PC-9 (cell line): ENCODE results near the gene GLP2R. TPM values are rescaled to one million over a fixed set of nuclear protein-coding genes. Genes with fewer than 3 reads are reported as not detected.

Experiments
- BruUV-seq: library from RNA; stranded (reverse); fragments of 400-500 nt; replicated peaks from 2 replicates; lab custom pipeline; 2021; lab: Mats Ljungman, UMichigan
- CTCF ChIA-PET: fragments of 300-600 bp; sonication (Branson Sonifier 250); formaldehyde crosslinking; loops from one replicate; lab custom pipeline; 2022; ENCODE audit warnings: antibody characterized with exemption; lab: Charles Lee
- POLR2A ChIA-PET: fragments of 300-600 bp; sonication (Branson Sonifier 250); formaldehyde crosslinking; loops from one replicate; lab custom pipeline; 2022; ENCODE audit warnings: antibody characterized with exemption; ENCODE audit not compliant: unreplicated experiment; lab: Charles Lee
- DNase-seq, 2 experiments: peaks; one replicate each; pipeline versions ENCODE4 v3.0.0 to v3.0.0-alpha.2; 2015 to 2022; ENCODE audit warnings: mixed read lengths in 1 of 2
- H2AFZ ChIP-seq: fragments of 200-600 bp; sonication (generic); 2 replicates; pipeline ENCODE4 v1.8.1; 2017; ENCODE audit warnings: antibody characterized with exemption
- H3F3A ChIP-seq: fragments of 200-600 bp; sonication (generic); 2 replicates; pipeline ENCODE4 v1.8.1; 2017; ENCODE audit warnings: antibody characterized with exemption, mild to moderate bottlenecking, low read depth; ENCODE audit not compliant: insufficient read depth
- H3K27ac ChIP-seq: fragments of 200-600 bp; sonication (generic); 2 replicates; pipeline ENCODE4 v1.6.1; 2016; ENCODE audit warnings: mixed run types
- H3K27me3 ChIP-seq: fragments of 200-600 bp; sonication (generic); 2 replicates; pipeline ENCODE4 v1.6.1; 2016; ENCODE audit warnings: low read depth, mixed run types; ENCODE audit not compliant: insufficient read depth
- H3K36me3 ChIP-seq: fragments of 200-600 bp; sonication (generic); 2 replicates; pipeline ENCODE4 v1.6.1; 2016; ENCODE audit warnings: low read depth, mixed run types
- H3K4me1 ChIP-seq: fragments of 200-600 bp; sonication (generic); replicated peaks from 2 replicates; pipeline ENCODE4 v1.6.1; 2016; ENCODE audit warnings: mixed run types; ENCODE audit not compliant: insufficient read depth
- H3K4me2 ChIP-seq: fragments of 200-600 bp; sonication (generic); 2 replicates; pipeline ENCODE4 v1.6.1; 2017; ENCODE audit warnings: mixed run types
- H3K4me3 ChIP-seq: fragments of 200-600 bp; sonication (generic); 2 replicates; pipeline ENCODE4 v1.6.1; 2016; ENCODE audit warnings: mixed run types
- H3K79me2 ChIP-seq: fragments of 200-600 bp; sonication (generic); 2 replicates; pipeline ENCODE4 v1.6.1; 2017; ENCODE audit warnings: low read depth, mixed run types
- H3K9me2 ChIP-seq: fragments of 200-600 bp; sonication (generic); 2 replicates; pipeline ENCODE4 v1.8.1; 2017; ENCODE audit warnings: mild to moderate bottlenecking; ENCODE audit not compliant: insufficient read depth
- H3K9me3 ChIP-seq: fragments of 200-600 bp; sonication (generic); 2 replicates; pipeline ENCODE4 v1.8.1; 2016; ENCODE audit warnings: low read depth; ENCODE audit not compliant: insufficient read depth
- H4K20me1 ChIP-seq: fragments of 200-600 bp; sonication (generic); 2 replicates; pipeline ENCODE4 v1.8.1; 2017; ENCODE audit not compliant: insufficient read depth
- CTCF ChIP-seq: fragments of 200-600 bp; sonication (generic); conservative IDR thresholded peaks from 2 replicates; pipeline ENCODE4 v1.6.1; 2017; ENCODE audit warnings: mixed run types, antibody characterized with exemption, mild to moderate bottlenecking, moderate library complexity
- EZH2 ChIP-seq: fragments of 200-600 bp; sonication (generic); IDR thresholded peaks from 2 replicates; pipeline ENCODE4 v1.8.0; 2017; ENCODE audit warnings: antibody characterized with exemption, low read depth
- intact Hi-C: fragments of 100-400 bp; cut with micrococcal nuclease; formaldehyde crosslinking; loops from one replicate; pipeline ENCODE4 v1.10.0; 2022; ENCODE audit not compliant: unreplicated experiment
- total RNA-seq: library from RNA; stranded (reverse); gene quantifications from 2 replicates; pipeline ENCODE4 v1.2.3, GENCODE V29; 2021

The GLP2R gene
- total RNA-seq, 1 experiment from 2014 or later: 3.2 TPM

GRCh38 chr17:9899280-9900043 lies 73.7 kb downstream of the GLP2R start:
- no peaks in the 10 kb centered on the region for H3K79me2 ChIP-seq
- BruUV-seq: no TSS peak
- H3K4me3 ChIP-seq: no peak overlapping the region
- no peak overlapping the region for H3K27ac ChIP-seq
- POLR2A ChIA-PET: no interaction called here
- no peaks in the 10 kb centered on the region for H3K9me3 ChIP-seq
- no peaks in the 10 kb centered on the region for H3K36me3 ChIP-seq
- no peaks in the 10 kb centered on the region for H3F3A ChIP-seq
- H3K4me1 ChIP-seq: peaks cover 8% of the 10 kb centered on the region; the same call in 1 of the 2 replicates
- no peaks in the 10 kb centered on the region for H3K9me2 ChIP-seq
- intact Hi-C loops: no loop called here
- H4K20me1 ChIP-seq: no peaks in the 10 kb centered on the region
- CTCF ChIA-PET: no interaction called here
- no peak overlapping the region for H2AFZ ChIP-seq
- no peak for TF ChIP-seq CTCF
- no peak for TF ChIP-seq EZH2
- H3K27me3 ChIP-seq: no peaks in the 10 kb centered on the region
- DNase-seq: no peak
- no peak overlapping the region for H3K4me2 ChIP-seq

GRCh38 chr17:9900044-9900594 lies 74.4 kb downstream of the GLP2R start:
- Histone ChIP-seq H2AFZ (no peak overlapping the region), H3K79me2 (no peaks in the 10 kb centered on the region), H3K9me2 (no peaks in the 10 kb centered on the region), H3K4me2 (peak overlapping the region; percentile 26; the same call in 1 of the 2 replicates), H3K4me3 (no peak overlapping the region), H4K20me1 (no peaks in the 10 kb centered on the region), H3K36me3 (no peaks in the 10 kb centered on the region), H3K27me3 (no peaks in the 10 kb centered on the region), H3K4me1 (peaks cover 8% of the 10 kb centered on the region; the same call in 1 of the 2 replicates), H3F3A (no peaks in the 10 kb centered on the region), H3K27ac (no peak overlapping the region), H3K9me3 (no peaks in the 10 kb centered on the region)
- CTCF ChIA-PET: no interaction called here
- POLR2A ChIA-PET: no interaction called here
- no TSS peak for BruUV-seq
- DNase-seq: no peak
- TF ChIP-seq EZH2 (no peak), CTCF (no peak)
- intact Hi-C loops: no loop called here

GRCh38 chr17:9900784-9901183 lies 75.1 kb downstream of the GLP2R start:
- no TSS peak for BruUV-seq
- DNase-seq: no peak
- H3K9me3 ChIP-seq: no peaks in the 10 kb centered on the region
- no peak for TF ChIP-seq CTCF
- no peak for TF ChIP-seq EZH2
- H3K27me3 ChIP-seq: no peaks in the 10 kb centered on the region
- H3K36me3 ChIP-seq: no peaks in the 10 kb centered on the region
- no peak overlapping the region for H2AFZ ChIP-seq
- H3K79me2 ChIP-seq: no peaks in the 10 kb centered on the region
- peaks cover 8% of the 10 kb centered on the region; the same call in 1 of the 2 replicates for H3K4me1 ChIP-seq
- intact Hi-C loops: no loop called here
- no peak overlapping the region for H3K4me3 ChIP-seq
- H3F3A ChIP-seq: no peaks in the 10 kb centered on the region
- ChIA-PET CTCF (interaction anchor here (0.6 kb wide), 1 partner anchor 24 kb away, joined by 15 read pairs; no protein-coding TSS in a partner anchor), POLR2A (no interaction called here)
- no peaks in the 10 kb centered on the region for H3K9me2 ChIP-seq
- H3K27ac ChIP-seq: no peak overlapping the region
- no peaks in the 10 kb centered on the region for H4K20me1 ChIP-seq
- H3K4me2 ChIP-seq: peak overlapping the region; percentile 26; the same call in 1 of the 2 replicates
